ENCODE data around the gene KIF13A. TPM values are rescaled to one million over a fixed set of nuclear protein-coding genes. Genes with fewer than 3 reads are reported as not detected.

KIF13A gene
- total RNA-seq, 4 donors from 2014 or later: 14.9 to 66.9 (median 37.3) TPM

- no peaks in the 10 kb centered on the region for H3K27me3 ChIP-seq
- TF ChIP-seq POLR2A (IDR thresholded peaks at IDR 0.05): no peak
- no peak for TF ChIP-seq CTCF (IDR thresholded peaks at IDR 0.05)
- intact Hi-C loops (cut with DNase I; ENCODE audit: low total_unique reads): no loop called here
- H3K4me3 ChIP-seq: no peak overlapping the region
- H3K9me3 ChIP-seq: no peaks in the 10 kb centered on the region
- no peaks in the 10 kb centered on the region for H3K36me3 ChIP-seq
- no peak for DNase-seq
- no peak overlapping the region for H3K27ac ChIP-seq
- no peaks in the 10 kb centered on the region for H3K4me1 ChIP-seq
Observed at GRCh38 chr6:17856306-17856705, 131.1 kb downstream of the KIF13A start.

GRCh38 chr6:17855381-17855780 lies 132.1 kb downstream of the KIF13A start:
- Histone ChIP-seq H3K27me3 (no peaks in the 10 kb centered on the region), H3K27ac (no peak overlapping the region), H3K4me3 (no peak overlapping the region), H3K9me3 (no peaks in the 10 kb centered on the region), H3K4me1 (no peaks in the 10 kb centered on the region), H3K36me3 (no peaks in the 10 kb centered on the region)
- DNase-seq: no peak
- intact Hi-C loops (cut with DNase I; ENCODE audit: low total_unique reads): no loop called here
- TF ChIP-seq POLR2A (IDR thresholded peaks at IDR 0.05) (no peak), CTCF (IDR thresholded peaks at IDR 0.05) (no peak)

GRCh38 chr6:17853533-17853932 lies 133.9 kb downstream of the KIF13A start:
- TF ChIP-seq POLR2A (IDR thresholded peaks at IDR 0.05) (no peak), CTCF (IDR thresholded peaks at IDR 0.05) (no peak)
- intact Hi-C loops (cut with DNase I; ENCODE audit: low total_unique reads): no loop called here
- H3K4me1 ChIP-seq: no peaks in the 10 kb centered on the region

GRCh38 chr6:17851720-17852161 lies 135.7 kb downstream of the KIF13A start:
- Histone ChIP-seq H3K27ac (peak overlapping the region; percentile 39 to 65), H3K4me3 (no peak overlapping the region), H3K36me3 (no peaks in the 10 kb centered on the region), H3K27me3 (no peaks in the 10 kb centered on the region), H3K9me3 (no peaks in the 10 kb centered on the region), H3K4me1 (no peaks in the 10 kb centered on the region)
- DNase-seq: no peak
- intact Hi-C loops (cut with DNase I; ENCODE audit: low total_unique reads): no loop called here
- no peak for TF ChIP-seq CTCF (IDR thresholded peaks at IDR 0.05)
- TF ChIP-seq POLR2A (IDR thresholded peaks at IDR 0.05): no peak

More at GRCh38 chr6:17853533-17853932, 133.9 kb downstream of the KIF13A start:
- H3K4me3 ChIP-seq: no peak overlapping the region
- H3K27me3 ChIP-seq: no peaks in the 10 kb centered on the region
- H3K27ac ChIP-seq: no peak overlapping the region
- no peak for DNase-seq
- H3K9me3 ChIP-seq: no peaks in the 10 kb centered on the region
- H3K36me3 ChIP-seq: no peaks in the 10 kb centered on the region

- intact Hi-C loops (cut with DNase I; ENCODE audit: low total_unique reads): no loop called here
- Histone ChIP-seq H3K4me1 (no peaks in the 10 kb centered on the region), H3K4me3 (no peak overlapping the region), H3K27me3 (no peaks in the 10 kb centered on the region), H3K9me3 (no peaks in the 10 kb centered on the region), H3K36me3 (no peaks in the 10 kb centered on the region), H3K27ac (peak overlapping the region; percentile 39 to 65)
- no peak for DNase-seq
- no peak for TF ChIP-seq POLR2A (IDR thresholded peaks at IDR 0.05)
- no peak for TF ChIP-seq CTCF (IDR thresholded peaks at IDR 0.05)
Observed at GRCh38 chr6:17851001-17851719, 136.3 kb downstream of the KIF13A start.
